ENCODE results near the gene TBC1D22A.
"Not testable (repeated sequence)": the region's sequence is repeated elsewhere in the genome, so short reads cannot be mapped to it uniquely, and the experiment has no call there.

DNA sequence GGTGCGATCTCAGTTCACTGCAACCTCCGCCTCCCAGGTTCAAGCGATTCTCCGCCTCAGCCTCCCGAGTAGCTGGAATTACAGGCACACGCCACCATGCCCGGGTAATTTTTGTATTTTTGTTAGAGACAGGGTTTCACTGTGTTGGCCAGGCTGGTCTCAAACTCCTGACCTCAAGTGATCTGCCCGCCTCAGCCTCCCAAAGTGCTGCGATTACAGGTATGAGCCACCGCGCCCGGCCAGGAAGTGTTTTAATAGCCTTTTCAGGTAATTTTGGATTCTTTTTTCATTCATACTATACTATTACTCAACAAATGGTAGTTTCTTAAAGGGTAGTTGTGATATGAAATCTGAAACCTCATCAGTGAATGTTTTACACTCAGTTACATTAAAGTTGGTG lies 216.2 kb downstream of the TBC1D22A start:
- TF ChIP-seq, protein P1, sequence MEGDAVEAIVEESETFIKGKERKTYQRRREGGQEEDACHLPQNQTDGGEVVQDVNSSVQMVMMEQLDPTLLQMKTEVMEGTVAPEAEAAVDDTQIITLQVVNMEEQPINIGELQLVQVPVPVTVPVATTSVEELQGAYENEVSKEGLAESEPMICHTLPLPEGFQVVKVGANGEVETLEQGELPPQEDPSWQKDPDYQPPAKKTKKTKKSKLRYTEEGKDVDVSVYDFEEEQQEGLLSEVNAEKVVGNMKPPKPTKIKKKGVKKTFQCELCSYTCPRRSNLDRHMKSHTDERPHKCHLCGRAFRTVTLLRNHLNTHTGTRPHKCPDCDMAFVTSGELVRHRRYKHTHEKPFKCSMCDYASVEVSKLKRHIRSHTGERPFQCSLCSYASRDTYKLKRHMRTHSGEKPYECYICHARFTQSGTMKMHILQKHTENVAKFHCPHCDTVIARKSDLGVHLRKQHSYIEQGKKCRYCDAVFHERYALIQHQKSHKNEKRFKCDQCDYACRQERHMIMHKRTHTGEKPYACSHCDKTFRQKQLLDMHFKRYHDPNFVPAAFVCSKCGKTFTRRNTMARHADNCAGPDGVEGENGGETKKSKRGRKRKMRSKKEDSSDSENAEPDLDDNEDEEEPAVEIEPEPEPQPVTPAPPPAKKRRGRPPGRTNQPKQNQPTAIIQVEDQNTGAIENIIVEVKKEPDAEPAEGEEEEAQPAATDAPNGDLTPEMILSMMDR (IDR thresholded peaks at IDR 0.05) = not testable (repeated sequence)
- not testable (repeated sequence) for TF ChIP-seq POLR2A, EP300 (IDR thresholded peaks at IDR 0.05)

All from ovary (tissue), 3 donors.